ENCODE data around the gene LSS. TPM values are rescaled to one million over a fixed set of nuclear protein-coding genes. Genes with fewer than 3 reads are reported as not detected.
"Not testable (repeated sequence)": the region's sequence is repeated elsewhere in the genome, so short reads cannot be mapped to it uniquely, and the experiment has no call there.

The LSS gene
- total RNA-seq, 3 donors from 2014 or later (not counting 1 experiment from before 2014, with no cell fraction given) = 59.9 to 82.2 (median 62.7) TPM

- Histone ChIP-seq H3K4me3 (ENCODE audit: low read length) (peak within 1 kb of the TSS; percentile 71), H3K27me3 (ENCODE audit: control insufficient read depth, insufficient read depth, low read length) (no peaks in the 10 kb centered on the region), H3K27ac (ENCODE audit: low read length) (peak within 1 kb of the TSS; percentile 74), H3K9me3 (ENCODE audit: control insufficient read depth, insufficient read depth, low read length) (no peaks in the 10 kb centered on the region), H3K36me3 (ENCODE audit: control insufficient read depth, insufficient read depth, low read length) (no peaks in the 10 kb centered on the region), H3K4me1 (ENCODE audit: control insufficient read depth, insufficient read depth, low read length) (peaks cover 16% of the 10 kb centered on the region)
- WGBS (ENCODE audit: insufficient coverage) = 16% methylated on average over 18 of the region's 24 CpGs
- no peaks in the 10 kb centered on the region for H3K27me3 Mint-ChIP-seq (ENCODE audit: low read depth in 2 of 2)
- H3K4me3 Mint-ChIP-seq = peak within 1 kb of the TSS; percentile 73
- H3K4me1 Mint-ChIP-seq = no peaks in the 10 kb centered on the region
- intact Hi-C loops (cut with micrococcal nuclease) = loop anchor here (2.0 to 5.0 kb wide), 2 partner anchors 42 to 45 kb away; partner anchors contain the start of gene LSS
- DNase-seq (peak; percentile 25 to 66), ATAC-seq (peak in 2 of 3 donors; percentile 38 to 62)
- no peaks in the 10 kb centered on the region for H3K36me3 Mint-ChIP-seq
- peak within 1 kb of the TSS; percentile 82 to 87 for H3K27ac Mint-ChIP-seq
- no peaks in the 10 kb centered on the region for H3K9me3 Mint-ChIP-seq
- TF ChIP-seq CTCF (IDR thresholded peaks at IDR 0.05) = no peak
These were observed 44.5 kb downstream of the LSS start, which contains the start of gene SPATC1L for GRCh38 chr21:46183910-46184624. SPATC1L (minus strand) TSS chr21:46184459; CDS start chr21:46182816, 1,643 bp downstream.

DNA sequence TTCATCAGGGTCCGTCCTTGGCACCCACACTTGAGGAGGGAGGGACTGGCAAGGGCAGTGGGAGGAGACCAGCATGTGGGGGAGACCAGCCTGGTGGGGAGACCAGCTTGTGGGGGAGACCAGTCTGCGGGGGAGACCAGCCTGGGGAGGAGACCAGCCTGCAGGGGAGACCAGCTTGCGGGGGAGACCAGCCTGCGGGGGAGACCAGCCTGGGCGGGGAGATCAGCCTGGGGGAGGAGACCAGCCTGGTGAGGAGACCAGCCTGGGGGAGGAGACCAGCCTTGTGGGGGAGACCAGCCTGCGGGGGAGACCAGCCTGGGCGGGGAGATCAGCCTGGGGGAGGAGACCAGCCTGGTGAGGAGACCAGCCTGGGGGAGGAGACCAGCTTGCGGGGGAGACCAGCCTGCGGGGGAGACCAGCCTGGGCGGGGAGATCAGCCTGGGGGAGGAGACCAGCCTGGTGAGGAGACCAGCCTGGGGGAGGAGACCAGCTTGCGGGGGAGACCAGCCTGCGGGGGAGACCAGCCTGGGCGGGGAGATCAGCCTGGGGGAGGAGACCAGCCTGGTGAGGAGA is 45.2 kb downstream of the LSS start:
- not testable (repeated sequence) for H3K27me3 ChIP-seq (ENCODE audit: control insufficient read depth, insufficient read depth, low read length); H3K27ac ChIP-seq (ENCODE audit: low read length); H3K4me1 Mint-ChIP-seq; H3K9me3 Mint-ChIP-seq; H3K27ac Mint-ChIP-seq; H3K36me3 Mint-ChIP-seq; H3K36me3 ChIP-seq (ENCODE audit: control insufficient read depth, insufficient read depth, low read length); ATAC-seq; DNase-seq; H3K9me3 ChIP-seq (ENCODE audit: control insufficient read depth, insufficient read depth, low read length); H3K27me3 Mint-ChIP-seq (ENCODE audit: low read depth in 2 of 2)
- WGBS (ENCODE audit: insufficient coverage) = 81% methylated on average over 2 of the region's 13 CpGs
- peak overlapping the region; percentile 71 for H3K4me3 ChIP-seq (ENCODE audit: low read length)
- H3K4me3 Mint-ChIP-seq = peak overlapping the region; percentile 53
- intact Hi-C loops (cut with micrococcal nuclease) = loop anchor here (5.0 kb wide), 1 partner anchor 41 kb away; no protein-coding TSS in a partner anchor
- H3K4me1 ChIP-seq (ENCODE audit: control insufficient read depth, insufficient read depth, low read length) = peaks cover 16% of the 10 kb centered on the region

DNA sequence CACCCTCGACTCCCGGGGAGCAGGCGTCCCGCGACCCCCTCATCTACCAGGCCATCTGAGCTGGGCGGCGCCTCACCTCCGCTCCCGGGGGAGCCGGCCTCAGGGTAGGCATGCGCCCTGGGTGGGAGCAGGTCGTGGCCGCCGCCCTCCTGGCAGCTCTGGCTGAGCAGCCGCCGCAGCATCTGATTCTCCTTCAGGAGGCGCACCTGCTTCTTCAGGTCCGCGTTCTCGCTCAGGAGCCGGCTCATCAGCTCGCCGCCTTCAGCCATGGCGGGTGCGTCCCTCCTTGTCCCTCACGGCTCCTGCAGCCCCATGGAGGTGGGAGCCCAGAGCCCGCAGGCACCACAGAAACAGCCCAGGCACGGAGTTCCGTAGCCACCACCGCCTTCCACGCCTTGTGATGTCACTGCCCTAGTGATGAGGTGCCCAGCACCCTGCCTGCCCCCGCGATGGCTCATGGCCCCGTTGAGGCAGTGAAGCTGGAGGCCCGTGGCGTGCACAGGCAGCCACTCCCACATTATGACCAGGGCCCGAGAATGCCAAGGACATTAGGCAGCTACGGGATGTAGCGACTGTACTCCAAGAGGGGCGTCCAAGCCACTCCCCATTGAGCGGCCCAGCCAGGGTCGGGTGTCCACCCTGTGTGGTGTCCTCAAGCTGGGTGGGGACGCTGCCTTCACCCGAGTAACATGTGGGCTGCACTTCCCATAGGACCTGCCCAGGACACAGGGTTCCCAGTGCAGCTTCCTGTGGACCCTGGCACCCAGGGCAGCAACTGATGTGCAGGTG is 45.8 kb downstream of the LSS start:
- H3K9me3 ChIP-seq (ENCODE audit: control insufficient read depth, insufficient read depth, low read length) = no peaks in the 10 kb centered on the region
- peaks cover 0 to under 1% of the 10 kb centered on the region in 2 donors for H3K9me3 Mint-ChIP-seq
- TF ChIP-seq CTCF (IDR thresholded peaks at IDR 0.05) = no peak
- intact Hi-C loops (cut with micrococcal nuclease) = loop anchor here (5.0 kb wide), 1 partner anchor 40 kb away; no protein-coding TSS in a partner anchor
- ATAC-seq = no peak
- H3K4me1 ChIP-seq (ENCODE audit: control insufficient read depth, insufficient read depth, low read length) = peaks cover 16% of the 10 kb centered on the region
- H3K27ac Mint-ChIP-seq = no peak overlapping the region
- no peaks in the 10 kb centered on the region for H3K27me3 Mint-ChIP-seq (ENCODE audit: low read depth in 2 of 2)
- no peaks in the 10 kb centered on the region for H3K36me3 ChIP-seq (ENCODE audit: control insufficient read depth, insufficient read depth, low read length)
- WGBS (ENCODE audit: insufficient coverage) = 94% methylated on average over 44 of the region's 44 CpGs
- H3K27me3 ChIP-seq (ENCODE audit: control insufficient read depth, insufficient read depth, low read length) = no peaks in the 10 kb centered on the region
- H3K4me3 ChIP-seq (ENCODE audit: low read length) = no peak overlapping the region
- H3K4me1 Mint-ChIP-seq = no peaks in the 10 kb centered on the region
- no peak overlapping the region for H3K27ac ChIP-seq (ENCODE audit: low read length)
- DNase-seq = no peak
- H3K36me3 Mint-ChIP-seq = no peaks in the 10 kb centered on the region
- H3K4me3 Mint-ChIP-seq = peak overlapping the region; percentile 53

All from natural killer cell (primary cell).